GM12892 (cell line): ENCODE data around the gene FBXW5.

Experiments used
- POLR2A ChIP-seq: IDR thresholded peaks from 2 replicates; pipeline ENCODE4 v1.6.1; 2011; ENCODE audit warnings: low read depth, low read length, control low read depth
- POLR2AphosphoS5 ChIP-seq: IDR thresholded peaks from 2 replicates; pipeline ENCODE4 v1.6.1; 2011; ENCODE audit warnings: low read depth, low read length, control low read depth
- TAF1 ChIP-seq: IDR thresholded peaks from 2 replicates; pipeline ENCODE4 v1.6.1; 2011; ENCODE audit warnings: low read depth, mild to moderate bottlenecking, control low read depth, low read length, borderline replicate concordance

- TF ChIP-seq POLR2AphosphoS5: no peak
- no peak for TF ChIP-seq POLR2A
- TF ChIP-seq TAF1: no peak
These were observed 4.5 kb downstream of the FBXW5 start for GRCh38 chr9:136939996-136940525.
